Measurements from ENCODE around the gene MATCAP1. TPM values are rescaled to one million over a fixed set of nuclear protein-coding genes. Genes with fewer than 3 reads are reported as not detected.

Gene MATCAP1
- total and polyA plus RNA-seq, 2 of the 13 experiments (the other 11 are each of a cell fraction or from before 2014, with no cell fraction given): 11.2 to 24.5 TPM

DNA sequence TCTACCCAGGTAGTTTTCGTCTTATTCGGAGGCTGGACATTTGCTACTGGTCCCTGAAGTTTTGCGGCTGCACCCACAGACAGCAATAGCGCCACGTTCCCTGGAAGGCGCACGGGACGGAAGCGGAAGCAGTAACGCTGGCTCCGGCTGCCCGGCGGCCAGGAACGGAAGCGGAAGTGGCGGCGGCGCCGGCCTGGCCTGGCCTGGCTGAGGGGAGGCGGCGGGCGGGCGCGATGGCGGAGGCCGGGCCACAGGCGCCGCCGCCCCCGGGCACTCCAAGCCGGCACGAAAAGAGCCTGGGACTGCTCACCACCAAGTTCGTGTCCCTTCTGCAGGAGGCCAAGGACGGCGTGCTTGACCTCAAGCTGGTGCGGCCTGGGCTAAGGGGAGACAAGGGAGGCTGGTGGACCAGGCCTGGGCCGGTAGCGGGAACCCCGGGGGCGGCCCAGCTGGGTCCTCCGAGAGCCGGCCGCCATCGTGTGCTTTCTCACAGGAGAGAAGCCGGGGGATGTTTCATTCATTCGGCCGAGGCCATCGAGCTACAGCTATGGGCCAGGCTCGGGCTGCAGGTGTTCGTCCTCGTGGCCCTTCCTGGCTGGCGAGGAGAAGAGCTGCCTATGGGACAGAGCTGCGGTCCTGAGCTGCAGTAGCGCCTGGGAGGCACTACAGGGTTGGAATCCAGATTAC, 8.4 kb upstream of the MATCAP1 start, which contains the start of gene E2F4 (continued):
- TF ChIP-seq, protein P1, sequence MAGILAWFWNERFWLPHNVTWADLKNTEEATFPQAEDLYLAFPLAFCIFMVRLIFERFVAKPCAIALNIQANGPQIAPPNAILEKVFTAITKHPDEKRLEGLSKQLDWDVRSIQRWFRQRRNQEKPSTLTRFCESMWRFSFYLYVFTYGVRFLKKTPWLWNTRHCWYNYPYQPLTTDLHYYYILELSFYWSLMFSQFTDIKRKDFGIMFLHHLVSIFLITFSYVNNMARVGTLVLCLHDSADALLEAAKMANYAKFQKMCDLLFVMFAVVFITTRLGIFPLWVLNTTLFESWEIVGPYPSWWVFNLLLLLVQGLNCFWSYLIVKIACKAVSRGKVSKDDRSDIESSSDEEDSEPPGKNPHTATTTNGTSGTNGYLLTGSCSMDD (CRISPR knock-in tag; IDR thresholded peaks at IDR 0.05): no peak
- TF ChIP-seq, protein P2, sequence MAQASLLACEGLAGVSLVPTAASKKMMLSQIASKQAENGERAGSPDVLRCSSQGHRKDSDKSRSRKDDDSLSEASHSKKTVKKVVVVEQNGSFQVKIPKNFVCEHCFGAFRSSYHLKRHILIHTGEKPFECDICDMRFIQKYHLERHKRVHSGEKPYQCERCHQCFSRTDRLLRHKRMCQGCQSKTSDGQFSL (CRISPR knock-in tag; IDR thresholded peaks at IDR 0.05): no peak
- TF ChIP-seq SMAD3 (CRISPR knock-in tag; IDR thresholded peaks at IDR 0.05) (0 out of 2 replicates have a peak, but pooled peaks have one; percentile 32), ZNF296 (CRISPR knock-in tag; conservative IDR thresholded peaks at IDR 0.05) (no peak; the same call in 1 of the 2 replicates), TMF1 (CRISPR knock-in tag; IDR thresholded peaks at IDR 0.05; ENCODE audit: low read depth) (peak; percentile 85), CHD4 (IDR thresholded peaks at IDR 0.05; ENCODE audit: borderline replicate concordance, low read length) (no peak), SMAD1 (CRISPR knock-in tag; IDR thresholded peaks at IDR 0.05; ENCODE audit: borderline replicate concordance, low read depth) (no peak), SRSF1 (optimal IDR thresholded peaks at IDR 0.05; ENCODE audit: low read depth, low read length) (no peak), ZKSCAN5 (CRISPR knock-in tag; IDR thresholded peaks at IDR 0.05) (no peak), NCOR1 (IDR thresholded peaks at IDR 0.05; ENCODE audit: borderline replicate concordance, low read length) (no peak), ZNF496 (CRISPR knock-in tag; IDR thresholded peaks at IDR 0.05; ENCODE audit: insufficient replicate concordance) (no peak), MAFG (CRISPR knock-in tag; IDR thresholded peaks at IDR 0.05) (no peak), ZNF446 (CRISPR knock-in tag; IDR thresholded peaks at IDR 0.05) (peak; percentile 86), RARA (CRISPR knock-in tag; IDR thresholded peaks at IDR 0.05) (peak; percentile 42), ZNF850 (CRISPR knock-in tag; conservative IDR thresholded peaks at IDR 0.05) (no peak; the same call in 1 of the 2 replicates), CAMTA2 (CRISPR knock-in tag; IDR thresholded peaks at IDR 0.05; ENCODE audit: borderline replicate concordance) (no peak), KDM3A (CRISPR knock-in tag; IDR thresholded peaks at IDR 0.05; ENCODE audit: low read depth) (0 out of 2 replicates have a peak, but pooled peaks have one; percentile 45), RARG (CRISPR knock-in tag; IDR thresholded peaks at IDR 0.05; ENCODE audit: low read depth) (no peak), MED1 (CRISPR knock-in tag; IDR thresholded peaks at IDR 0.05) (peak; percentile 79), PCBP1 (IDR thresholded peaks at IDR 0.05; ENCODE audit: borderline replicate concordance, low read depth, low read length) (no peak)
- TF ChIP-seq, protein P3, sequence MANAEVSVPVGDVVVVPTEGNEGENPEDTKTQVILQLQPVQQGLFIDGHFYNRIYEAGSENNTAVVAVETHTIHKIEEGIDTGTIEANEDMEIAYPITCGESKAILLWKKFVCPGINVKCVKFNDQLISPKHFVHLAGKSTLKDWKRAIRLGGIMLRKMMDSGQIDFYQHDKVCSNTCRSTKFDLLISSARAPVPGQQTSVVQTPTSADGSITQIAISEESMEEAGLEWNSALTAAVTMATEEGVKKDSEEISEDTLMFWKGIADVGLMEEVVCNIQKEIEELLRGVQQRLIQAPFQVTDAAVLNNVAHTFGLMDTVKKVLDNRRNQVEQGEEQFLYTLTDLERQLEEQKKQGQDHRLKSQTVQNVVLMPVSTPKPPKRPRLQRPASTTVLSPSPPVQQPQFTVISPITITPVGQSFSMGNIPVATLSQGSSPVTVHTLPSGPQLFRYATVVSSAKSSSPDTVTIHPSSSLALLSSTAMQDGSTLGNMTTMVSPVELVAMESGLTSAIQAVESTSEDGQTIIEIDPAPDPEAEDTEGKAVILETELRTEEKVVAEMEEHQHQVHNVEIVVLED (CRISPR knock-in tag; IDR thresholded peaks at IDR 0.05; ENCODE audit: borderline replicate concordance): peak; percentile 84
- TF ChIP-seq, protein P4, sequence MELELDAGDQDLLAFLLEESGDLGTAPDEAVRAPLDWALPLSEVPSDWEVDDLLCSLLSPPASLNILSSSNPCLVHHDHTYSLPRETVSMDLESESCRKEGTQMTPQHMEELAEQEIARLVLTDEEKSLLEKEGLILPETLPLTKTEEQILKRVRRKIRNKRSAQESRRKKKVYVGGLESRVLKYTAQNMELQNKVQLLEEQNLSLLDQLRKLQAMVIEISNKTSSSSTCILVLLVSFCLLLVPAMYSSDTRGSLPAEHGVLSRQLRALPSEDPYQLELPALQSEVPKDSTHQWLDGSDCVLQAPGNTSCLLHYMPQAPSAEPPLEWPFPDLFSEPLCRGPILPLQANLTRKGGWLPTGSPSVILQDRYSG (CRISPR knock-in tag; IDR thresholded peaks at IDR 0.05): peak; percentile 91
- TF ChIP-seq, protein P5, sequence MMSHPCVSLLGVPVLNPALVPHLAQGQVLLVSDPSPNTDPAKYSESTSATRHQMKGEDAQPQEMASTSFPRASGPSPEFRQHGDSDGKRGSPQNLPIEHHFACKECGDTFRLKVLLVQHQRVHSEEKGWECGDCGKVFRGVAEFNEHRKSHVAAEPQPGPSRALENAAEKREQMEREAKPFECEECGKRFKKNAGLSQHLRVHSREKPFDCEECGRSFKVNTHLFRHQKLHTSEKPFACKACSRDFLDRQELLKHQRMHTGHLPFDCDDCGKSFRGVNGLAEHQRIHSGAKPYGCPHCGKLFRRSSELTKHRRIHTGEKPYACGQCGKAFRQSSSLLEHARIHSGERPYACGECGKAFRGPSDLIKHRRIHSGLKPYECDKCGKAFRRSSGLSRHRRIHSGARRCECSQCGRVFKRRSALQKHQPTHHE (CRISPR knock-in tag; IDR thresholded peaks at IDR 0.05; ENCODE audit: borderline replicate concordance): peak; percentile 72; the same call in 1 of the 2 replicates
- TF ChIP-seq, protein P6, sequence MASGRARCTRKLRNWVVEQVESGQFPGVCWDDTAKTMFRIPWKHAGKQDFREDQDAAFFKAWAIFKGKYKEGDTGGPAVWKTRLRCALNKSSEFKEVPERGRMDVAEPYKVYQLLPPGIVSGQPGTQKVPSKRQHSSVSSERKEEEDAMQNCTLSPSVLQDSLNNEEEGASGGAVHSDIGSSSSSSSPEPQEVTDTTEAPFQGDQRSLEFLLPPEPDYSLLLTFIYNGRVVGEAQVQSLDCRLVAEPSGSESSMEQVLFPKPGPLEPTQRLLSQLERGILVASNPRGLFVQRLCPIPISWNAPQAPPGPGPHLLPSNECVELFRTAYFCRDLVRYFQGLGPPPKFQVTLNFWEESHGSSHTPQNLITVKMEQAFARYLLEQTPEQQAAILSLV (CRISPR knock-in tag; IDR thresholded peaks at IDR 0.05; ENCODE audit: borderline replicate concordance): peak; percentile 88

Measured in HepG2 (cell line).